Kidney epithelial cell (primary cell): ENCODE measurements around the gene PHF21B. TPM values are rescaled to one million over a fixed set of nuclear protein-coding genes. Genes with fewer than 3 reads are reported as not detected.

ENCODE experiments used
- DNase-seq: peaks from one replicate; pipeline ENCODE4 v3.0.0-alpha.2; 2010; ENCODE audit warnings: low read depth
- H3K27me3 ChIP-seq: 2 replicates; pipeline ENCODE4 v1.6.0; 2011; ENCODE audit warnings: low read length; ENCODE audit not compliant: control insufficient read depth, insufficient read depth
- H3K36me3 ChIP-seq: 2 replicates; pipeline ENCODE4 v1.5.1; 2011; ENCODE audit warnings: low read length; ENCODE audit not compliant: control insufficient read depth, insufficient read depth
- H3K4me3 ChIP-seq: 2 replicates; pipeline ENCODE4 v1.5.1; 2011; ENCODE audit warnings: low read depth, mild to moderate bottlenecking, control low read depth, low read length
- CTCF ChIP-seq: IDR thresholded peaks from 2 replicates; pipeline ENCODE4 v1.5.1; 2011; ENCODE audit warnings: mild to moderate bottlenecking, moderate library complexity, low read length, control low read depth, inconsistent platforms; ENCODE audit not compliant: insufficient read depth, poor library complexity, severe bottlenecking
- total RNA-seq: library from RNA; depleted of rRNA; stranded (reverse); fragments of >200 nt; gene quantifications from 2 replicates; pipeline ENCODE4 v1.2.3, GENCODE V29; 2015

PHF21B gene
- total RNA-seq, 1 donor from 2014 or later: 1.5 TPM

GRCh38 chr22:44888491-44889254 lies 121.1 kb downstream of the PHF21B start:
- Histone ChIP-seq H3K27me3 (no peaks in the 10 kb centered on the region), H3K36me3 (no peaks in the 10 kb centered on the region), H3K4me3 (no peak overlapping the region)
- no peak for TF ChIP-seq CTCF
- DNase-seq: no peak

GRCh38 chr22:44887941-44888366 lies 121.9 kb downstream of the PHF21B start:
- TF ChIP-seq CTCF: no peak
- H3K36me3 ChIP-seq: no peaks in the 10 kb centered on the region
- H3K27me3 ChIP-seq: no peaks in the 10 kb centered on the region
- DNase-seq: no peak
- H3K4me3 ChIP-seq: no peak overlapping the region

GRCh38 chr22:44885806-44886360 lies 123.9 kb downstream of the PHF21B start:
- no peak for DNase-seq
- no peaks in the 10 kb centered on the region for H3K27me3 ChIP-seq
- H3K36me3 ChIP-seq: no peaks in the 10 kb centered on the region
- no peak for TF ChIP-seq CTCF
- no peak overlapping the region for H3K4me3 ChIP-seq

- Histone ChIP-seq H3K36me3 (no peaks in the 10 kb centered on the region), H3K4me3 (no peak overlapping the region), H3K27me3 (no peaks in the 10 kb centered on the region)
- no peak for TF ChIP-seq CTCF
- DNase-seq: no peak
These were observed 124.6 kb downstream of the PHF21B start for GRCh38 chr22:44884968-44885805.

- no peak for TF ChIP-seq CTCF
- DNase-seq: no peak
- Histone ChIP-seq H3K27me3 (no peaks in the 10 kb centered on the region), H3K36me3 (no peaks in the 10 kb centered on the region), H3K4me3 (no peak overlapping the region)
These were observed 125.2 kb downstream of the PHF21B start for GRCh38 chr22:44884562-44884961.
